Stimulated activated CD8-positive, alpha-beta memory T cell treated with anti-CD3 and anti-CD28 coated beads, Interleukin-4, amount 100 ng/mL, for 1 hour (primary cell): ENCODE measurements around the gene BCKDHB.
"Not testable (repeated sequence)": the region's sequence is repeated elsewhere in the genome, so short reads cannot be mapped to it uniquely, and the experiment has no call there.

Experiments
- DNase-seq, 2 donors: peaks; one replicate each; pipeline ENCODE4 v3.0.0-alpha.2; 2020; ENCODE audit warnings: low read depth in 2 of 2, low spot score in 1 of 2

BCKDHB gene

DNA sequence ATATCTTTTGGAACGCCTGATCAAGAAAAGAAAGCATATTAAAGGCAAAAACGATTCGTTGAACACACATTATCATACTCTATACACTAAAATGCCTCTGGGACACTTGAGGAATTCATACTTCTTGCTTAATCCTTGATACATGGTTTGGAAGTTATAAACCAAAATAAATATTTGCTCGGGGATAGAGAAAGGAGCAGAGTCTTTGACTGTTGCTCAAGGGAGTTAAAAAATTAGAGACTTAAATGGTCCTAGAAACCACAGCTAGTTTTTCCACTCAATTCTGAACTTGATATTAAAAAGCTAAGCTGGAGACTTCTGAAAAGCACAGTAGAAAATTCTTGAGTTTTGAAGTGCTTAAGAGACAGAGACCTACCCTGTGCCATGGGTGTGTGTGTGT lies 98.9 kb downstream of the BCKDHB start:
- DNase-seq = no peak

DNA sequence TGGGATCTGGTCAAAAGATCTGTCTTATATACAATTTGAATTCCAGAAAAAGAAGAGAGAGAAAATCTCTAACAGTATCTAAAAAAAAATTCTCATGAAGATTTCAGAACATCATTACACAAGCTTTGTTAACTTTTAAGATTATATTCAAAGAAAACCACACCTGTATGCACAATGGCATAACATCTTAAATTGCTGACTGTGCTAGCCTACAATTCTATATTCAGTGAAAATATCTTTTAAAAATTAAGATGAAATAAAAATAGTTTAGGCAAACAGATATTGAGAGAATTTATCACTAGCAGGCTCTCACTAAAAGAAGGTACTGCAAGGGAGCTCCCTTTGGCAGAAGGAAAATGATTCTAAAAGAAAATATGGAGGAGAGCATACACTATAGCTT lies 100.3 kb downstream of the BCKDHB start:
- no peak for DNase-seq

DNA sequence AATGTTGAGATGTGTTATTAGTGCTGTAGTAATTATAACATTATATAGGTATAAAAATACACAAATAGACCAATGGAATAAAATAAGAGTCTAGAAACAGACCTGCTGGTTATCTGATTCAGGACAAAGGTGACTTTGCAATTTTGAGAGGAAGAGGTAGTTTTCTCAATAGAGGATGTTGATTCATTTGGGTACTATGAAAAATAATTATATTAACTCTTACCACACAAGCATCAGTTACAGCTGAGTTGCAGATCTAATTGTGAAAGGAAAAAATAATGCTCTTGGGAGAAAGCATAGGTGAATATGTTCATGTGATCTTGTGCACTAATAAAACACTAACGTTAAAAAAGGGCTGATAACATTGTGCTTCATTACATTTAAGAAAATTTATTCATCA lies 103.0 kb downstream of the BCKDHB start:
- no peak for DNase-seq

DNA sequence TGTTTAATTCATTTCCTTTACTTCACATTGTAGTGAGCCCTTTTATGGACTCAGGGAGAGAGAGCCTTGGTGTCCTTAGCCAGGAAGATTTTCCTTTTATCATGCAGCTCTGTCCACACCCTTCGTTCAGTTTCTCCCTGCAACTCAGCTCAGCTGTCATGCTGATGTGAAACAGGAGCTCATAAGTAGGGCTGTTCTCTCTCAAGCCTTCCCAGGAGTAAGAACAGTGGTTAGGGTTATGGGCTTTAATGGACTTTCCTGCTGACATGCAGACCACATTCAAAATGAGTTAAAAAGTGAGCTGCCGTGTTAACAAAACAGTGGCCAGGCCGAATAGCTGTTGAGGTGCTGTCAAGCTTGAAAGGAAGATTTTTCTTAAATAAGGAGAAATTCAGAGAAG lies 104.1 kb downstream of the BCKDHB start:
- no peak for DNase-seq

DNA sequence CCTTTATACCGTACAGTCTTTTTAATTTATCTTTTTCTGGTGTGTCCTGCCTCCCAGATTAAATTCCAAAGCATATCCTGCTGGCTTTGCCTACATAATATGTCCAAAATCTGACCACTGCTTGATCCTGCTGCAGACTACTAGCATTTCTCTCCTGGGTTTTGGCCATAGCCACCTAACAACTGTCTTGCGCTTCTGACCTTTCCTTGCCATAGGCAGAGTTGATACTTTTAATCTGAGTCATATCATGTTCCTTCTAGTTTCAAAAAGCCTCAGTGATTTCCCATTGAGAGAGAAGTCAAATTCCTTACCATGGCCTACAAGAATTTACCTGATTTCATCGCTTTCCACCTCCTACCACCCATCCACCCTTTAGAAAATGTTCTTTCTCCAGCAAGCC lies 104.8 kb downstream of the BCKDHB start:
- DNase-seq = no peak

GRCh38 chr6:80211890-80212289 lies 105.4 kb downstream of the BCKDHB start:
- not testable (repeated sequence) for DNase-seq

DNA sequence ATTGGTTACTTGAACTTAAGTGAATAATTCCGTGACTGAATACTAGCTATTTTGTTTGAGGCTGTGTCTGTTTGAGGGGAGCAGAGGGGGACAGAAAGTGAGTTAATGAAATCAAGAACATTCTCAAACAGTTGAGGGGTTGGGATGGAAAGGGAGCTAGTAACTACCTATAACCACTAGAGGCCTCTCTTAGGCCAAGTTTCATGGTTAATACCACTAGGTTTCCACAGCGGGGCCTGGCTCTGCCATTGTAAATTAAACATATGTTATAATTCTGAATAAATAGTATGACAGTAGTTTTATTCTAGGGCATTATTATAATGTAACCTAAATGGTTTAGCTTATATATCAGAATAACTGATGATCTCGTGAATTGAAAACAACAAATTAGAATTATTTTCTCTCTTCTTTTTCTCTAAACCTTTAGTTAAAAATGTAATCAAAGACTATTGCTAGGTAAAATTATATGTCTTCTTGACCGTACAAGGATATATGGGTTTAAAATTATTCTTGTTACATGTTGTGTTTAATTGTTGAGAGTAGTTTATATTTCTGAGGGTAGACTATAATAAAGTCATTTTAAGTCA lies 108.1 kb downstream of the BCKDHB start:
- DNase-seq = no peak

GRCh38 chr6:80215063-80215462 lies 108.6 kb downstream of the BCKDHB start:
- no peak for DNase-seq

DNA sequence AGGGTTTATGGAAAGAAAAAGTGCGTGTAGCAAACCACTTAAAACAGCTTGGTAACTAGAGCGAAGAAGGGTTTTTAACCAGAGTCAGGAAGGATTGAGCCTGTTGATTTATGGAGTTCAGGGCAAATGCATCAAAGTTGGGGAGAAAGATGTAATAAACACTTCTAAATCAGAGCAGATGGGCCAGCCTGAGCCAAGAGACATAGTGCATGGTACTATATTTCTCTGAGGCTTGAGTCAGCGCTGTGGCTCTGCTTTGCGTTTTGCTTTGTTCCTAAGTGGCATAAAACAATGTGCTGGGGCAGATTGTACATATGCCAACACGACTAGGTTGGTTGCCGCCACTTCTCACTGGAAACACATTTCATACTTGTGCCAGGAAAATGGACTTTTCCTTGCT lies 111.3 kb downstream of the BCKDHB start:
- DNase-seq = no peak

DNA sequence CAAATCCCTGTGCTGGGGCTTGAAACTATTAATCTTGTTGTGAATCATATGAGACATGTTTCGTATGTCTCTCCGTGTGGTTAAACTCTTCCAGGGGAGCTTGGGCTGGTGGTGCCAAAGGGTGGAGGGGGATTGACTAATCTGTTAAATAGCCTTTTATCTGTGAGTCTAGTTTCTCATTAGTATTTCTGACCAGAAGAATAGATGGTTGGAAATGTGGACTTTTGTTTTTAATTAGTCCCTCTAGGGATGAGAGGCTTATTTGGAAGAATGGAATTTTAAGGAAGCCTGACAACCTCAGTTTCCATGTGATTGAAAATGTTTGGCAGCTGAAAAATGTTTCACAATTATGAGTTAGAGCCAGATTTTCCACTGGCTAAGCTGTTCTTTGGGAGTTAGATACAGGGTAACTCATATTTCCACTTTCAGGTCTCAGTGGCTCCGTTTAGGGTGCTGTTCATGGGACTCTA lies 117.3 kb downstream of the BCKDHB start:
- DNase-seq = no peak

DNA sequence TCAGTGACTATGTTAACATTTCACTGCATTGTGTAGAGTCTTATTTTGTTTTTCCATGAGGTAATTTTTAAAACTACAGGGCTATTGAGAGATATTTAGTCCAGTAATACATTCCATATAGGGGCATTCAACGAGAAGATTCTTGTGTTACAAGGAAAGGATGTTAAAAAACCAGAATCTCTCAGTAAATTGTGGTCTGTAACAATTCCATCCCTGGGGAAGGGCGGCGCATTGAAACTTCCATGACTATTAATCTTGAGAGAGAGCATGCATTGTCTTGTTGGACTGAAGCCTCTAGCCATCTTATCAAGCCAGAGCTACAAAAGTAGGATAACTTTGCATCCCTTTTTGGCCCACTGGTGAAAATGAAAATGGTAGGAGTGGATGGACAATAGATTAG lies 119.7 kb downstream of the BCKDHB start:
- no peak for DNase-seq

- DNase-seq = no peak
These were observed 120.2 kb downstream of the BCKDHB start for GRCh38 chr6:80226699-80227098.

- no peak for DNase-seq
These were observed 121.2 kb downstream of the BCKDHB start for GRCh38 chr6:80227545-80228105.

- DNase-seq = no peak
These were observed 126.8 kb downstream of the BCKDHB start for GRCh38 chr6:80233262-80233661.

GRCh38 chr6:80233958-80234357 lies 127.5 kb downstream of the BCKDHB start:
- DNase-seq = no peak

- DNase-seq = no peak
These were observed 127.9 kb downstream of the BCKDHB start for GRCh38 chr6:80234401-80234800.

GRCh38 chr6:80234908-80235307 lies 128.4 kb downstream of the BCKDHB start:
- no peak for DNase-seq

- DNase-seq = no peak
These were observed 129.2 kb downstream of the BCKDHB start for GRCh38 chr6:80235647-80236046.

DNA sequence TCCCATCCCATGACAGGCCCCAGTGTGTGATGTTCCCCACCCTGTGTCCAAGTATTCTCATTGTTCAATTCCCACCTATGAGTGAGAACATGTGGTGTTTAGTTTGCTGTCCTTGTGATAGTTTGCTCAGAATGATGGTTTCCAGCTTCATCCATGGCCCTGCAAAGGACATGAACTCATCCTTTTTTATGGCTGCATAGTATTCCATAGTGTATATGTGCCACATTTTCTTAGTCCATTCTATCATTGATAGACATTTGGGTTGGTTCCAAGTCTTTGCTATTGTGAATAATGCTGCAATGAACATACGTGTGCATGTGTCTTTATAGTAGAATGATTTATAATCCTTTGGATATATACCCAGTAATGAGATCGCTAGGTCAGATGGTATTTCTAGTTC lies 132.3 kb downstream of the BCKDHB start:
- DNase-seq = not testable (repeated sequence)

- DNase-seq = no peak
These were observed 138.6 kb downstream of the BCKDHB start for GRCh38 chr6:80245043-80245442.

GRCh38 chr6:80249897-80250296 lies 143.4 kb downstream of the BCKDHB start:
- no peak for DNase-seq

- no peak for DNase-seq
These were observed 144.0 kb downstream of the BCKDHB start for GRCh38 chr6:80250391-80250997.

- no peak for DNase-seq
These were observed 144.8 kb downstream of the BCKDHB start for GRCh38 chr6:80251321-80251720.
